ACC112 (cell line): ENCODE data around the gene SPA17.

Experiments used
- H2AFZ ChIP-seq: fragments of 200-600 bp; sonication (generic); one replicate; pipeline ENCODE4 v1.6.0; 2017; ENCODE audit warnings: antibody characterized with exemption, low read length; ENCODE audit not compliant: unreplicated experiment
- H3K27ac ChIP-seq: fragments of 200-600 bp; sonication (generic); 2 replicates; pipeline ENCODE4 v1.5.1; 2014; ENCODE audit warnings: low read depth, mild to moderate bottlenecking, antibody characterized with exemption, low read length, moderate library complexity
- H3K27me3 ChIP-seq: fragments of 200-600 bp; sonication (generic); 2 replicates; pipeline ENCODE4 v1.6.1; 2014; ENCODE audit warnings: mild to moderate bottlenecking, antibody characterized with exemption, low read length, moderate library complexity, mixed read lengths; ENCODE audit not compliant: insufficient read depth
- H3K36me3 ChIP-seq: fragments of 200-600 bp; sonication (generic); 2 replicates; pipeline ENCODE4 v1.6.1; 2016; ENCODE audit warnings: mild to moderate bottlenecking, antibody characterized with exemption, low read length, moderate library complexity, mixed read lengths; ENCODE audit not compliant: insufficient read depth
- H3K4me1 ChIP-seq: fragments of 200-600 bp; sonication (generic); one replicate; pipeline ENCODE4 v1.6.1; 2016; ENCODE audit warnings: low read length, mixed read lengths; ENCODE audit not compliant: insufficient read depth, unreplicated experiment, control insufficient read depth
- H3K4me3 ChIP-seq: fragments of 200-600 bp; sonication (generic); 2 replicates; pipeline ENCODE4 v1.5.1; 2014; ENCODE audit warnings: mild to moderate bottlenecking, low read depth, low read length
- H3K79me2 ChIP-seq: fragments of 200-600 bp; sonication (generic); one replicate; pipeline ENCODE4 v1.6.0; 2016; ENCODE audit warnings: low read length; ENCODE audit not compliant: control insufficient read depth, unreplicated experiment, insufficient read depth

SPA17 gene

GRCh38 chr11:124739479-124740276 lies 66.0 kb downstream of the SPA17 start, which contains the start of gene NRGN:
Gene NRGN, plus strand, starts transcription at chr11:124739942. Its CDS starts 143 bp downstream, at chr11:124740085.
- no peaks in the 10 kb centered on the region for H3K36me3 ChIP-seq
- H3K79me2 ChIP-seq = no peaks in the 10 kb centered on the region
- H2AFZ ChIP-seq = peak within 1 kb of the TSS; percentile 96
- H3K4me1 ChIP-seq = peaks cover 11% of the 10 kb centered on the region
- H3K27me3 ChIP-seq = peaks cover 9% of the 10 kb centered on the region
- H3K27ac ChIP-seq = no peak within 1 kb of the TSS
- peak within 1 kb of the TSS; percentile 75 for H3K4me3 ChIP-seq

GRCh38 chr11:124740277-124740882 lies 66.7 kb downstream of the SPA17 start:
- Histone ChIP-seq H3K27ac (no peak overlapping the region), H3K4me3 (peak overlapping the region; percentile 75), H3K36me3 (no peaks in the 10 kb centered on the region), H2AFZ (peak overlapping the region; percentile 71), H3K27me3 (peaks cover 16% of the 10 kb centered on the region), H3K4me1 (peaks cover 11% of the 10 kb centered on the region), H3K79me2 (no peaks in the 10 kb centered on the region)

DNA sequence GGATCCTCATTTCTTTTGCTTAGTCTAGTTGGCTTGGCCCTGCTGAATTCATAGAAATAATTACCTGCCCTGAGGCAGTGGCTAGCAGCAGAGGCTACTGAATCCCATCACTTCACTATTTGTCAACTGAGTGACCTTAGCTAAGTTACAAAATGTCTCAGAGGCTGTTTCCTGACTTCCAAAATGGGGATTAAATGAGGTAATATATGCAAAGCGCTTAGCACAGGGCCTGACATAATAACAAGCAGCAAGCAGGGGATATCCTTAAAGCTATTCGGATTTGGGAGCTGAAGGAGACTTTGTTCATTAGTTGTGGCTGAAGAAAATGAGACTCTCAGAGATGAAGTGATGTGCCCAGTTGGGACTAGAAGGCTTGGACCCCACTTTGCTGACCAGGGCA lies 68.9 kb downstream of the SPA17 start:
- H3K4me3 ChIP-seq = no peak overlapping the region
- H3K4me1 ChIP-seq = peaks cover 17% of the 10 kb centered on the region
- no peak overlapping the region for H2AFZ ChIP-seq
- H3K79me2 ChIP-seq = no peaks in the 10 kb centered on the region
- no peak overlapping the region for H3K27ac ChIP-seq
- H3K27me3 ChIP-seq = peaks cover 17% of the 10 kb centered on the region; the same call in 1 of the 2 replicates
- H3K36me3 ChIP-seq = no peaks in the 10 kb centered on the region

- peaks cover 18% of the 10 kb centered on the region for H3K4me1 ChIP-seq
- H3K4me3 ChIP-seq = no peak overlapping the region
- H2AFZ ChIP-seq = no peak overlapping the region
- H3K79me2 ChIP-seq = no peaks in the 10 kb centered on the region
- no peaks in the 10 kb centered on the region for H3K36me3 ChIP-seq
- no peak overlapping the region for H3K27ac ChIP-seq
- H3K27me3 ChIP-seq = peaks cover 17% of the 10 kb centered on the region; the same call in 1 of the 2 replicates
Observed at GRCh38 chr11:124743050-124743449, 69.3 kb downstream of the SPA17 start.

- Histone ChIP-seq H3K27ac (no peak overlapping the region), H3K4me3 (peak overlapping the region; percentile 81), H2AFZ (no peak overlapping the region), H3K79me2 (no peaks in the 10 kb centered on the region), H3K27me3 (peaks cover 17% of the 10 kb centered on the region; the same call in 1 of the 2 replicates), H3K4me1 (peaks cover 27% of the 10 kb centered on the region), H3K36me3 (no peaks in the 10 kb centered on the region)
Observed at GRCh38 chr11:124745270-124745834, 71.6 kb downstream of the SPA17 start.

DNA sequence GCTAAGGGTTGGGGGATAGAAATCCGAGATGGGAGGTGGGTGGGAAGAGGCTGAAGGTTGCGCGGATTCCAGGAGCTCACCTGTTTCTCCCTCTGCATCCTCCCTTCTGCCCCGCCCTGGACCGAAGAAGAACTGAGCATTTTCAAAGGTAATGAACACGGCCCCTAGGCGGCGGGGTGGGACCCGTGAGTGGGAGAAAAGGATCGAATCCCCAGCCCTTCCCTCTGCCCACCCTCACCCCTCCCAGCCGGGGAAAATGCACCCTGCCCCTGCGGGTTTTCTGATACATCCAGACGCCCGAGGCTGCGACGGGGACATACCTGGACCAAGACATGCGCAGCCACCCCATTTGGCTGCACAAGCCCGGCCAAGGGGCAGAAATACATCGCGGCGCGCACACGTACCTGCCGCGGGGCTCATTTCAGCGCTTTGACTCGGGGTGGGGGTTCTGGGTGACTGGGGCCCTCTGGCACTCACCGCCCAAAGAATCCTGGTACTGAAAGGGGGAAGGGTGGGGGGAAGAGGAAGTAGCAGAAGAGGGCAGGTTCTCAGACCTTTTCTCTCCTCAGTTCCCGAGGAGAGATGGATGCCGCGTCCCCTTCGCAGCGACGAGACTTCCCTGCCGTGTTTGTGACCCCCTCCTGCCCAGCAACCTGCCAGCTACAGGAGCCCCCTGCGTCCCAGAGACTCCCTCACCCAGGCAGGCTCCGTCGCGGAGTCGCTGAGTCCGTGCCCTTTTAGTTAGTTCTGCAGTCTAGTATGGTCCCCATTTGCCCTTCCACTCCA lies 72.3 kb downstream of the SPA17 start:
- Histone ChIP-seq H3K4me3 (peak overlapping the region; percentile 81), H2AFZ (peak overlapping the region; percentile 89), H3K27me3 (peaks cover 17% of the 10 kb centered on the region; the same call in 1 of the 2 replicates), H3K79me2 (no peaks in the 10 kb centered on the region), H3K36me3 (no peaks in the 10 kb centered on the region), H3K27ac (no peak overlapping the region), H3K4me1 (peaks cover 23% of the 10 kb centered on the region)

DNA sequence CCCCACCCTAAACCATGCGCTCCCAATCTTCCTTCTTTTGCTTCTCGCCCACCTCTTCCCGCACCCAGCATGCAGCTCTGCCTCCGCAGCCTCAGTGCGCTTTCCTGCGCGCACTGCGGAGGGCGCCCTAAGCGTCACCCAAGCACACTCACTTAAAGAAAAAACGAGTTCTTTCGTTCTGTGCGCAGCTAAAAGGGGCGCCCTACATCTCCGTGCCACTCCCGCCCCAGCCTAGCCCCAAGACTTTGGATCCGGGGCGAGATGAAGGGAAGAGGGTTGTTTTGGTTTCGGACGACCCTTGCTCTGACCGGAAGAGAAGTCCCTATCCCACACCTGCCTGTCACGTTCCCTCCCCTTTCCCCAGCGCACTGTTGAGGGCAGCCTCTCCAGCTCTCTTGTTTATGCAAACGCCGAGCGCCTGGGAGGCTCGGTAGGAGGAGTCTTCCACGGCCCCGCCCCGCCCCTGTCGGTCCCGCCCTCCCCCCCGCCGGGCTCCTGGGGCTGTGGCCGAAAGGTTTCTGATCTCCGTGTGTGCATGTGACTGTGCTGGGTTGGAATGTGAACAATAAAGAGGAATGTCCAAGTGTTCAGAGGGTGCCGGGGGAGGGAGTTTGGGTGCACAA lies 73.0 kb downstream of the SPA17 start:
- H3K27ac ChIP-seq = no peak overlapping the region
- H3K4me1 ChIP-seq = peaks cover 20% of the 10 kb centered on the region
- H2AFZ ChIP-seq = peak overlapping the region; percentile 89
- no peaks in the 10 kb centered on the region for H3K36me3 ChIP-seq
- H3K4me3 ChIP-seq = peak overlapping the region; percentile 81
- H3K27me3 ChIP-seq = peaks cover 17% of the 10 kb centered on the region; the same call in 1 of the 2 replicates
- H3K79me2 ChIP-seq = no peaks in the 10 kb centered on the region
